ENCODE data around the gene CDYL. TPM values are rescaled to one million over a fixed set of nuclear protein-coding genes. Genes with fewer than 3 reads are reported as not detected.

The CDYL gene
- total RNA-seq, 2 experiments from 2014 or later, result 40.8 to 43.4 TPM

Other genes starting within 250 kb of the CDYL start
- gene RPP40, start 227.6 kb downstream of the CDYL start, total RNA-seq, result 1 to 10 TPM; 4.6 to 6.4 TPM

Measured in activated CD8-positive, alpha-beta memory T cell treated with anti-CD3 and anti-CD28 coated beads, Interleukin-2, amount 10 ng/mL, durations not matched to agents 7 days and 5 days (primary cell).